H1 (cell line): ENCODE measurements around the gene ASS1. TPM values are rescaled to one million over a fixed set of nuclear protein-coding genes. Genes with fewer than 3 reads are reported as not detected.

Experiments
- CTCF ChIA-PET: fragments of 300-600 bp; sonication (Branson Sonifier 250); formaldehyde crosslinking; loops from one replicate; lab custom pipeline; 2021; ENCODE audit not compliant: partially characterized antibody; lab: Charles Lee
- POLR2A ChIA-PET: fragments of 300-600 bp; sonication (Branson Sonifier 250); formaldehyde crosslinking; loops from one replicate; lab custom pipeline; 2021; ENCODE audit warnings: inconsistent platforms; ENCODE audit not compliant: partially characterized antibody; lab: Charles Lee
- DNase-seq, 2 experiments: peaks; one replicate each; pipeline versions ENCODE4 v3.0.0 to v3.0.0-alpha.2; 2010 to 2022; ENCODE audit warnings: low spot score in 2 of 2, low read depth in 1 of 2, mixed read lengths in 1 of 2
- FAIRE-seq: peaks from 2 replicates; lab custom pipeline; 2011; peaks lifted over from hg19 to GRCh38; lab: Jason Lieb, UNC
- H2AFZ ChIP-seq: 2 replicates; pipeline ENCODE4 v1.8.1; 2012; ENCODE audit warnings: low read length, inconsistent platforms
- H2AK5ac ChIP-seq: 2 replicates; pipeline ENCODE4 v1.6.1; 2013; ENCODE audit warnings: low read depth, low read length
- H2BK120ac ChIP-seq: replicated peaks from 2 replicates; pipeline ENCODE3; 2013; ENCODE audit warnings: low read depth, low read length, inconsistent platforms
- H2BK12ac ChIP-seq: 2 replicates; pipeline ENCODE4 v1.6.1; 2013; ENCODE audit warnings: low read depth, low read length
- H2BK15ac ChIP-seq: 2 replicates; pipeline ENCODE4 v1.6.1; 2013; ENCODE audit warnings: low read length
- H2BK20ac ChIP-seq: 2 replicates; pipeline ENCODE4 v1.6.1; 2013; ENCODE audit warnings: low read length
- H2BK5ac ChIP-seq: 2 replicates; pipeline ENCODE4 v1.6.1; 2013; ENCODE audit warnings: low read depth, low read length
- H3K14ac ChIP-seq: 2 replicates; pipeline ENCODE4 v1.6.1; 2013; ENCODE audit warnings: inconsistent platforms; ENCODE audit not compliant: insufficient read length
- H3K18ac ChIP-seq: 2 replicates; pipeline ENCODE4 v1.6.1; 2013; ENCODE audit warnings: low read length; ENCODE audit errors: extremely low read depth
- H3K23ac ChIP-seq: 2 replicates; pipeline ENCODE4 v1.6.1; 2013; ENCODE audit warnings: inconsistent platforms; ENCODE audit not compliant: insufficient read length
- H3K23me2 ChIP-seq: 2 replicates; pipeline ENCODE4 v1.6.1; 2013; ENCODE audit warnings: low read depth, low read length
- H3K27ac ChIP-seq: 2 replicates; pipeline ENCODE4 v1.6.1; 2011; ENCODE audit warnings: low read depth, low read length, inconsistent platforms
- H3K27me3 ChIP-seq, 4 experiments: replicated peaks in 1 of 4; 1 replicate in 1 of 4; 2 replicates in 3 of 4; pipeline versions ENCODE4 v1.6.1 to v1.8.1; 2011 to 2013; ENCODE audit warnings: low read length in 3 of 4, mild to moderate bottlenecking in 3 of 4, inconsistent platforms in 2 of 4, mixed read lengths in 2 of 4, moderate library complexity in 1 of 4; ENCODE audit not compliant: control insufficient read depth in 3 of 4, insufficient read depth in 3 of 4; ENCODE audit errors: extremely low read depth in 1 of 4
- H3K36me3 ChIP-seq, 4 experiments: 2 replicates each; pipeline versions ENCODE4 v1.6.1 to v1.8.1; 2011 to 2013; ENCODE audit warnings: mild to moderate bottlenecking in 4 of 4, low read length in 3 of 4, moderate library complexity in 2 of 4, control low read depth in 1 of 4, inconsistent platforms in 1 of 4; ENCODE audit not compliant: insufficient read depth in 4 of 4, control insufficient read depth in 2 of 4
- H3K4ac ChIP-seq: replicated peaks from 2 replicates; pipeline ENCODE3; 2013; ENCODE audit warnings: low read length, low read depth, mixed read lengths, inconsistent platforms; ENCODE audit not compliant: insufficient read length
- H3K4me1 ChIP-seq, 4 experiments: replicated peaks in 1 of 4; 1 replicate in 1 of 4; 2 replicates in 3 of 4; pipeline versions ENCODE4 v1.6.1 to v1.8.1; 2011 to 2013; ENCODE audit warnings: low read length in 3 of 4, inconsistent platforms in 2 of 4, mixed read lengths in 1 of 4; ENCODE audit not compliant: insufficient read depth in 4 of 4, control insufficient read depth in 3 of 4
- H3K4me2 ChIP-seq, 2 experiments: 2 replicates each; pipeline versions ENCODE4 v1.6.1 to v1.8.1; 2011 to 2013; ENCODE audit warnings: low read depth in 2 of 2, low read length in 2 of 2, control low read depth in 1 of 2, inconsistent platforms in 1 of 2, mild to moderate bottlenecking in 1 of 2; ENCODE audit not compliant: insufficient read depth in 1 of 2
- H3K4me3 ChIP-seq, 4 experiments: fragments of 200-600, 300-600 bp in 1 of 4; sonication (generic), shearing (Covaris generic), sonication (Bioruptor Twin) in 1 of 4; 2 replicates each; pipeline versions ENCODE4 v1.5.1 to v1.8.1; 2011 to 2016; ENCODE audit warnings: low read length in 4 of 4, low read depth in 3 of 4, control low read depth in 2 of 4, inconsistent platforms in 2 of 4, mild to moderate bottlenecking in 2 of 4, mixed read lengths in 1 of 4, moderate library complexity in 1 of 4; ENCODE audit not compliant: insufficient read depth in 2 of 4; ENCODE audit errors: extremely low read depth in 1 of 4
- H3K56ac ChIP-seq: replicated peaks from 2 replicates; pipeline ENCODE3; 2013; ENCODE audit warnings: low read depth, mild to moderate bottlenecking, mixed read lengths, low read length, inconsistent platforms; ENCODE audit not compliant: insufficient read length
- H3K79me1 ChIP-seq: 2 replicates; pipeline ENCODE4 v1.6.1; 2013; ENCODE audit warnings: low read depth, low read length, control low read depth
- H3K79me2 ChIP-seq, 2 experiments: 2 replicates each; pipeline versions ENCODE4 v1.6.1 to v1.8.1; 2012 to 2013; ENCODE audit warnings: low read length in 2 of 2, mild to moderate bottlenecking in 2 of 2, inconsistent platforms in 1 of 2; ENCODE audit not compliant: insufficient read depth in 2 of 2, control insufficient read depth in 1 of 2
- H3K9ac ChIP-seq, 4 experiments: replicated peaks in 1 of 4; 1 replicate in 1 of 4; 2 replicates in 3 of 4; pipeline versions ENCODE4 v1.6.1 to v1.8.1; 2011 to 2013; ENCODE audit warnings: low read depth in 3 of 4, low read length in 3 of 4, control low read depth in 2 of 4, mild to moderate bottlenecking in 2 of 4, moderate library complexity in 2 of 4, inconsistent platforms in 1 of 4; ENCODE audit errors: extremely low read depth in 1 of 4
- H3K9me3 ChIP-seq, 2 experiments: 2 replicates each; pipeline versions ENCODE4 v1.6.1 to v1.8.1; 2012 to 2013; ENCODE audit warnings: mild to moderate bottlenecking in 2 of 2, moderate library complexity in 2 of 2, control low read depth in 1 of 2, inconsistent platforms in 1 of 2, low read depth in 1 of 2, low read length in 1 of 2, mixed read lengths in 1 of 2; ENCODE audit not compliant: insufficient read depth in 2 of 2
- H4K20me1 ChIP-seq, 2 experiments: replicated peaks in 1 of 2; 2 replicates each; pipeline versions ENCODE3 to v1.8.1; 2011 to 2013; ENCODE audit warnings: inconsistent platforms in 2 of 2, low read length in 2 of 2, mild to moderate bottlenecking in 1 of 2; ENCODE audit not compliant: insufficient read depth in 2 of 2, control insufficient read depth in 1 of 2
- H4K5ac ChIP-seq: 2 replicates; pipeline ENCODE4 v1.6.1; 2013; ENCODE audit warnings: low read length, low read depth, mixed read lengths, inconsistent platforms; ENCODE audit not compliant: insufficient read length
- H4K8ac ChIP-seq: 2 replicates; pipeline ENCODE4 v1.8.0; 2013; ENCODE audit warnings: mild to moderate bottlenecking, moderate library complexity, low read length, inconsistent platforms; ENCODE audit not compliant: insufficient read depth; ENCODE audit errors: extremely low read depth
- H4K91ac ChIP-seq: replicated peaks from 2 replicates; pipeline ENCODE3; 2013; ENCODE audit warnings: low read length, mixed read lengths, inconsistent platforms; ENCODE audit not compliant: insufficient read length
- ATF2 ChIP-seq: IDR thresholded peaks from 2 replicates; pipeline ENCODE4 v1.6.1; 2012; ENCODE audit warnings: low read length, inconsistent platforms
- CHD2 ChIP-seq: IDR thresholded peaks from 2 replicates; pipeline ENCODE4 v1.6.1; 2012; ENCODE audit warnings: low read length, improper control_type of control experiment
- EGR1 ChIP-seq: IDR thresholded peaks from 2 replicates; pipeline ENCODE4 v1.6.1; 2011; ENCODE audit warnings: low read depth, low read length, borderline replicate concordance
- EP300 ChIP-seq, 2 experiments: IDR thresholded peaks; 1 replicate in 1 of 2; 2 replicates in 1 of 2; pipeline ENCODE4 v1.6.1; 2011 to 2012; ENCODE audit warnings: low read depth in 2 of 2, low read length in 2 of 2, mild to moderate bottlenecking in 2 of 2, borderline replicate concordance in 1 of 2, inconsistent platforms in 1 of 2, moderate library complexity in 1 of 2
- POLR2A ChIP-seq, 2 experiments: IDR thresholded peaks; 1 replicate in 1 of 2; 2 replicates in 1 of 2; pipeline ENCODE4 v1.6.1; 2011; ENCODE audit warnings: low read depth in 2 of 2, low read length in 2 of 2, mild to moderate bottlenecking in 2 of 2; ENCODE audit errors: control extremely low read depth in 1 of 2
- RNF2 ChIP-seq: fragments of 200-900, 300-1000 bp; sonication (generic); IDR thresholded peaks from 2 replicates; pipeline ENCODE4 v1.7.1; 2016; ENCODE audit warnings: borderline replicate concordance, low read depth, mild to moderate bottlenecking, antibody characterized with exemption, low read length; ENCODE audit not compliant: poor library complexity, severe bottlenecking; ENCODE audit errors: missing control alignments
- SIX5 ChIP-seq: IDR thresholded peaks from 2 replicates; pipeline ENCODE4 v1.6.1; 2011; ENCODE audit warnings: mild to moderate bottlenecking, low read depth, low read length
- SP1 ChIP-seq: IDR thresholded peaks from 2 replicates; pipeline ENCODE4 v1.6.1; 2011; ENCODE audit warnings: low read depth, low read length
- TEAD4 ChIP-seq: IDR thresholded peaks from 2 replicates; pipeline ENCODE4 v1.6.1; 2012; ENCODE audit warnings: low read depth, low read length, inconsistent platforms, mixed read lengths
- YY1 ChIP-seq: IDR thresholded peaks from 2 replicates; pipeline ENCODE4 v1.6.1; 2011; ENCODE audit warnings: low read depth, mild to moderate bottlenecking, low read length
- ZNF274 ChIP-seq: IDR thresholded peaks from 2 replicates; pipeline ENCODE4 v1.7.0; 2012; ENCODE audit warnings: low read length, borderline replicate concordance; ENCODE audit errors: extremely low read depth
- WGBS, 2 experiments: shearing (Covaris generic) in 1 of 2; methylation state at CpG; one replicate each; pipeline versions ENCODE4 v1.1.6 to v1.1.7; 2013 to 2015; ENCODE audit warnings: low lambda C conversion rate in 2 of 2, mixed read lengths in 2 of 2, inconsistent platforms in 1 of 2, low coverage in 1 of 2, missing lambda C conversion rate in 1 of 2; ENCODE audit not compliant: insufficient replicate concordance in 2 of 2, insufficient coverage in 1 of 2, insufficient read length in 1 of 2; ENCODE audit errors: extremely low coverage in 1 of 2, missing lambda C conversion rate in 1 of 2; 5-methylcytosine and 5-hydroxymethylcytosine counted together
- polyA plus RNA-seq, 7 experiments: library from polyadenylated mRNA; depleted of rRNA in 3 of 7; stranded (reverse) in 5 of 7; unstranded in 2 of 7; fragments of >200 nt in 5 of 7; fragments of 200-250 nt in 2 of 7; gene quantifications; 1 replicate in 5 of 7; 2 replicates in 1 of 7; 4 replicates in 1 of 7; pipeline versions ENCODE4 v1.2.1 to v1.2.3, GENCODE V29; 2011 to 2013; ENCODE audit warnings: missing spikeins in 2 of 7, mixed read lengths in 2 of 7
- total RNA-seq: library from RNA; stranded (reverse); fragmentation: NEBNext Ultra II Directional; extraction: Animal tissue kit (Norgen Biotek cat#: 25700); gene quantifications from 2 replicates; pipeline ENCODE4 v1.2.1, GENCODE V29; 2021

ASS1 gene
- total and polyA plus RNA-seq, 2 of the 8 experiments (the other 6 are each of a cell fraction or from before 2014, with no cell fraction given) = 108 to 296 TPM

DNA sequence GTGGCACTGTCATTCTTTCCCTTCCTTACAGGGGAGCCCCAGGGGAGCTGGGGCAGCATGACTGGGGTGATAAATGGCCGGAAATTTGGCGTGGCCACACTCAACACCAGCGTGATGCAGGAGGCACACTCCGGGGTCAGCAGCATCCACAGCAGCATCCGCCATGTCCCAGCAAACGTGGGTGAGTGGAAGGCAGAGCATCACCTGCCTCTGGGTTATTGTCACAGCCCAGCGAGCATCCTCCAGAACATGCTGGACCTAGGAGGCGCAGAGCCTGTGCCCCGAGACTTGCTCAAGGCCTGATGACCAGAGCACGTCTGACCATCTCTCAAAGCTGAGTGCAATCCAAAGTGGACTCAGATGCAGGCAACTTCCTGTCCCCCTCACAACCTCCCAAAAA is 22.2 kb upstream of the ASS1 start:
- no peaks in the 10 kb centered on the region for H3K36me3 ChIP-seq
- H3K27ac ChIP-seq = no peak overlapping the region; the same call in 1 of the 2 replicates
- H3K79me1 ChIP-seq = no peaks in the 10 kb centered on the region
- H3K4me1 ChIP-seq = peaks cover 6 to 15% (median 10%) of the 10 kb centered on the region in 4 experiments; a peak in 6 of 7 replicates
- H4K8ac ChIP-seq = peak overlapping the region; percentile 35
- no peaks in the 10 kb centered on the region for H3K79me2 ChIP-seq
- H2AFZ ChIP-seq = no peak overlapping the region
- H3K18ac ChIP-seq = no peak overlapping the region; the same call in 1 of the 2 replicates
- ChIA-PET POLR2A (interaction anchor here (0.6 to 4.1 kb wide), 4 partner anchors 9 to 25 kb away, joined by 3 to 31 read pairs (median 4); no protein-coding TSS in a partner anchor), CTCF (interaction anchor here (0.7 to 3.4 kb wide), 7 partner anchors 10 to 111 kb away, joined by 3 to 12 read pairs (median 6); no protein-coding TSS in a partner anchor)
- peaks cover 0 to 2% of the 10 kb centered on the region in 2 experiments; a peak in 1 of 4 replicates for H3K9me3 ChIP-seq
- DNase-seq (no peak), FAIRE-seq (no peak)
- H3K4me3 ChIP-seq = no peak overlapping the region; a peak in 1 of 8 replicates
- H2BK15ac ChIP-seq = 0 out of 2 replicates have a peak overlapping the region, but pooled peaks have one; percentile 97
- H4K5ac ChIP-seq = no peak overlapping the region
- peak overlapping the region; percentile 97 for H4K91ac ChIP-seq
- 88% methylated on average over 9 of the region's 10 CpGs; no CpG with 5 or more reads in 1 of the 2 experiments for WGBS, 2 experiments
- H2BK12ac ChIP-seq = peak overlapping the region; percentile 99; the same call in 1 of the 2 replicates
- H3K4me2 ChIP-seq = no peak overlapping the region
- H2BK20ac ChIP-seq = peak overlapping the region; percentile 90; the same call in 1 of the 2 replicates
- peak overlapping the region; percentile 87 for H3K4ac ChIP-seq
- H4K20me1 ChIP-seq = no peaks in the 10 kb centered on the region
- H3K23me2 ChIP-seq = no peaks in the 10 kb centered on the region
- no peak overlapping the region for H3K23ac ChIP-seq
- H3K27me3 ChIP-seq = no peaks in the 10 kb centered on the region
- no peak overlapping the region for H2BK120ac ChIP-seq
- H3K14ac ChIP-seq = no peak overlapping the region
- no peak overlapping the region for H3K9ac ChIP-seq
- no peak overlapping the region for H3K56ac ChIP-seq
- peak overlapping the region; percentile 88; the same call in 1 of the 2 replicates for H2BK5ac ChIP-seq
- H2AK5ac ChIP-seq = peak overlapping the region; percentile 97; the same call in 1 of the 2 replicates
- TF ChIP-seq ATF2 (no peak), ZNF274 (no peak), EGR1 (no peak), YY1 (no peak), EP300 (IDR thresholded peaks at IDR 0.05; ENCODE audit: borderline replicate concordance in 1 of 2, low read depth in 2 of 2, low read length in 2 of 2) (no peak), POLR2A (IDR thresholded peaks at IDR 0.05; ENCODE audit: control extremely low read depth in 1 of 2, low read depth in 2 of 2, low read length in 2 of 2) (no peak), TEAD4 (no peak), RNF2 (no peak), SP1 (no peak), CHD2 (no peak), SIX5 (no peak)
